HFFc6 (cell line): ENCODE data around the gene MVD. TPM values are rescaled to one million over a fixed set of nuclear protein-coding genes. Genes with fewer than 3 reads are reported as not detected.

ENCODE experiments used
- DNase-seq: peaks from one replicate; pipeline ENCODE4 v3.0.0-alpha.2; 2018
- H3K27ac Mint-ChIP-seq: 2 replicates; pipeline ENCODE4 v1.8.0; 2020; ENCODE audit warnings: mild to moderate bottlenecking, mixed read lengths
- H3K27me3 Mint-ChIP-seq: 2 replicates; pipeline ENCODE4 v1.8.0; 2021; ENCODE audit warnings: mild to moderate bottlenecking, moderate library complexity, mixed read lengths; ENCODE audit not compliant: insufficient read depth
- H3K36me3 Mint-ChIP-seq: 2 replicates; pipeline ENCODE4 v1.8.0; 2021; ENCODE audit warnings: low read depth, mixed read lengths
- H3K4me1 Mint-ChIP-seq: 2 replicates; pipeline ENCODE4 v1.8.0; 2020; ENCODE audit warnings: low read depth, mixed read lengths
- H3K4me3 Mint-ChIP-seq: 2 replicates; pipeline ENCODE4 v1.8.0; 2020; ENCODE audit warnings: mild to moderate bottlenecking, moderate library complexity, mixed read lengths
- H3K9me3 Mint-ChIP-seq: 2 replicates; pipeline ENCODE4 v1.8.0; 2020; ENCODE audit warnings: mild to moderate bottlenecking, mixed read lengths
- long read RNA-seq: library from polyadenylated mRNA; unstranded; transcript quantifications from one replicate; pipeline ENCODE4 v2.0.0, GENCODE V29; 2019
- total RNA-seq, 6 experiments: library from RNA; stranded (reverse); fragmentation: NEBNext Ultra II Directional; extraction: Animal tissue kit (Norgen Biotek cat#: 25700); gene quantifications; 2 replicates in 1 of 6; 3 replicates in 5 of 6; pipeline ENCODE4 v1.2.3, GENCODE V29; 2021
- TF ChIP-seq, protein P1 (sequence below): fragments of 200-600 bp; sonication (generic); IDR thresholded peaks from 2 replicates; pipeline ENCODE4 v1.5.0; 2021; ENCODE audit warnings: antibody characterized with exemption, mild to moderate bottlenecking

Gene MVD, protein sequence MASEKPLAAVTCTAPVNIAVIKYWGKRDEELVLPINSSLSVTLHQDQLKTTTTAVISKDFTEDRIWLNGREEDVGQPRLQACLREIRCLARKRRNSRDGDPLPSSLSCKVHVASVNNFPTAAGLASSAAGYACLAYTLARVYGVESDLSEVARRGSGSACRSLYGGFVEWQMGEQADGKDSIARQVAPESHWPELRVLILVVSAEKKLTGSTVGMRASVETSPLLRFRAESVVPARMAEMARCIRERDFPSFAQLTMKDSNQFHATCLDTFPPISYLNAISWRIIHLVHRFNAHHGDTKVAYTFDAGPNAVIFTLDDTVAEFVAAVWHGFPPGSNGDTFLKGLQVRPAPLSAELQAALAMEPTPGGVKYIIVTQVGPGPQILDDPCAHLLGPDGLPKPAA
- 10 to 100 TPM; 21.1 to 28.0 (median 24.0) TPM for total RNA-seq
- long read RNA-seq, transcript MVD-201 (10 exons, 1,823 nt) = major isoform, 33 of 43 reads
- long read RNA-seq, partial matches to known transcripts = 3 of 43 reads
- long read RNA-seq, other reads (novel, unspliced or antisense) = 6 of 43 reads

DNA sequence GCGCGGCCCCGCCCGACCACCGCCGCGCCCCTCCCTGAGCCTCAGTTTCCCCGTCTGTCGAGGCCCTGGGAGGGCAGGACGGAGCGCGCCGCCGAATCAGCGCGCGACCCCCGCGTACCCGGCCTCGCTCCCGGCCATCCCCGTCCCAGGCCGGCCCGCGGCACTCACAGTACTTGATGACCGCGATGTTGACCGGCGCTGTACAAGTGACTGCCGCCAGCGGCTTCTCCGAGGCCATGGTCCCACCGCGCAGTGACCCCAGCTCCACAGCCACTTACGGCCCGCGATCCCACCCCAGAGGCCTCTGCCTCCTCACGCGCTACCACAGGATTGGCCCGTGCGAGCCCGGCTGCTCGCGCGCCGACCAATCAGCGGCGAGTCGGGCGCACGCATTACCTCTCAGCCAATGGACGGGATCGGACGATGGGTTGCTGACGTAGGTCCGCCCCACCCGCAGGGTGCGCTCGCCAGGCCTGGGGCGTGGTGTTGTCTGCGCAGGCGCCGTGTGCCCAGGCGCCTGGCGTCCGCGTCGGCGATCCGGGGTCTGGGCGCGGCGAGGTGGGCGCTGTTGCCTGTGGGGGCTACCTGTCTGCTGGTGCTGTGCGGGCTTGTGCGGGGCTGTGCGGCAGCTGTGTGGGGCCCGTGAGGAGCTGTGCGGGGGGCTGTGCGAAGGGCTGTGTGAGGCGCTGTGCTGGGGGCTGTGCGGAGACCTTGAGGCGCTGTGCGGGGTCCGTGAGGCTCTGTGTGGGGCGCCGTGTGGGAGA, at the start of gene MVD:
Gene MVD, minus strand, starts transcription at position 249 of the 764 bp plus-strand sequence. Its CDS starts 11 bp downstream, at position 238.
- peak within 1 kb of the TSS; percentile 81 for H3K27ac Mint-ChIP-seq
- no peaks in the 10 kb centered on the region; the same call in 1 of the 2 replicates for H3K27me3 Mint-ChIP-seq
- peaks cover 8% of the 10 kb centered on the region; the same call in 1 of the 2 replicates for H3K36me3 Mint-ChIP-seq
- H3K4me3 Mint-ChIP-seq = peak within 1 kb of the TSS; percentile 93
- DNase-seq = peak; percentile 97
- TF ChIP-seq, protein P1, sequence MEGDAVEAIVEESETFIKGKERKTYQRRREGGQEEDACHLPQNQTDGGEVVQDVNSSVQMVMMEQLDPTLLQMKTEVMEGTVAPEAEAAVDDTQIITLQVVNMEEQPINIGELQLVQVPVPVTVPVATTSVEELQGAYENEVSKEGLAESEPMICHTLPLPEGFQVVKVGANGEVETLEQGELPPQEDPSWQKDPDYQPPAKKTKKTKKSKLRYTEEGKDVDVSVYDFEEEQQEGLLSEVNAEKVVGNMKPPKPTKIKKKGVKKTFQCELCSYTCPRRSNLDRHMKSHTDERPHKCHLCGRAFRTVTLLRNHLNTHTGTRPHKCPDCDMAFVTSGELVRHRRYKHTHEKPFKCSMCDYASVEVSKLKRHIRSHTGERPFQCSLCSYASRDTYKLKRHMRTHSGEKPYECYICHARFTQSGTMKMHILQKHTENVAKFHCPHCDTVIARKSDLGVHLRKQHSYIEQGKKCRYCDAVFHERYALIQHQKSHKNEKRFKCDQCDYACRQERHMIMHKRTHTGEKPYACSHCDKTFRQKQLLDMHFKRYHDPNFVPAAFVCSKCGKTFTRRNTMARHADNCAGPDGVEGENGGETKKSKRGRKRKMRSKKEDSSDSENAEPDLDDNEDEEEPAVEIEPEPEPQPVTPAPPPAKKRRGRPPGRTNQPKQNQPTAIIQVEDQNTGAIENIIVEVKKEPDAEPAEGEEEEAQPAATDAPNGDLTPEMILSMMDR = peak; percentile 24; the same call in 1 of the 2 replicates
- peaks cover 17% of the 10 kb centered on the region for H3K4me1 Mint-ChIP-seq
- no peaks in the 10 kb centered on the region for H3K9me3 Mint-ChIP-seq

DNA sequence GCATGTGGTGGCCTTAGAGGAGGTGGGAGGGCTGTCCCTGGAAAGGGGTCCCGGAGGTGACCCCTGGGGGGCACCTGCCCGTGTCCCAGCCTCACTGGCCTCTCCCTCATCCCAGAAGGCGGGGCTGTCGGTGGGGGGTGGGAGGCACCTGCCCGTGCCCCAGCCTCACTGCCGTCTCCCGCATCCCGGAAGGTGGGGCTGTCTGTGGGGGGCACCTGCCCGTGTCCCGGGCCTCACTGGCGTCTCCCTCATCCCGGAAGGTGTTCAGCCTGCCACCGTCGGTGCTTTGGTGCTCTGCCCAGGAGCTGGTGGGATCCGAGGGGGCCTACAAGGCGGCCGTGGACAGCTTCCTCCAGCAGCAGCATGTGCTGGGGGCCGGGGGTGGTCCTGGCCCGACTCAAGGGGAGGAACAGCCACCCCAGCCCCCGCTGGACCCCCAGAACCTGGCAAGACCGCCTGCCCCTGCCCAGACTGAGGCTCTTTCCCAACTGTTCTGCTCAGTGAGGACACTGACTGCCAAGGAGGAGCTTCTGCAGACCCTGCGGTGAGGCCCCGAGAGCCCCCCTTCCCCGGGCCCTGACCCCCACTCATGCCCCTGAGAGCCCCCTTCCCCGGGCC, 49.6 kb upstream of the MVD start:
- Mint-ChIP-seq H3K9me3 (no peaks in the 10 kb centered on the region), H3K36me3 (peaks cover 15% of the 10 kb centered on the region), H3K4me1 (peaks cover 5% of the 10 kb centered on the region), H3K27me3 (peaks cover 5% of the 10 kb centered on the region), H3K27ac (no peak overlapping the region), H3K4me3 (no peak overlapping the region)
- TF ChIP-seq, protein P1 = no peak
- DNase-seq = no peak

DNA sequence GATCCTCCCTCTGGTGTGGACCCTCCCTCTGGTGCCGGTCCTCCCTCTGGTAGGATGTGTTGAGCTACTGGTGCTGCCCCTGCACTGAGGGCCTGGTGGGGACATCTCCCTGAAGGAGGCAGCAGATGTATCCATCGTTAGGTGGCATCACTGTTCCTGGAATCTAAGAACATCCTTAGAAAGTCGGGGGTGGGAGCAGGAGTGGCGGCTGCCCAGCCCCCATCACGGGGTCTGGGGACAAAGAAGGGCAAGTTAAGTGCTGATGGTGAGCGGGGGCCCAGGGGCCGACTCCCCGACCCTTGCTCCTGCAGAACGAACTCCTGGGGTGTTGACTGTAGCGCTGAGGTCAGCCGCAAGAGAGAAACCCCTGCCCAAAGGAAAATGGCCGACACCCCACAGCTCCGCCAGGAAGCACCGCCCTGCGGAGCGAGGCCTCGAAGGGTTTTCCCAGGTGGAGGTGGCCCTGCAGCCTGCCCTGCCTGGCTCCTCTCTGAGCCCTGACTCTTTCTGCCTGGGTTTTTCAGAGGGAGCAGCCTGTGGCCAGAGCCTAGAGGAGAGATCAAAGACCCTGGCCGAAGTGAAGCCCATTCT, 49.0 kb upstream of the MVD start:
- Mint-ChIP-seq H3K9me3 (no peaks in the 10 kb centered on the region), H3K27ac (no peak overlapping the region), H3K27me3 (peaks cover 5% of the 10 kb centered on the region), H3K36me3 (peaks cover 9% of the 10 kb centered on the region; the same call in 1 of the 2 replicates), H3K4me1 (peaks cover 11% of the 10 kb centered on the region), H3K4me3 (no peak overlapping the region)
- TF ChIP-seq, protein P1 = no peak
- no peak for DNase-seq

DNA sequence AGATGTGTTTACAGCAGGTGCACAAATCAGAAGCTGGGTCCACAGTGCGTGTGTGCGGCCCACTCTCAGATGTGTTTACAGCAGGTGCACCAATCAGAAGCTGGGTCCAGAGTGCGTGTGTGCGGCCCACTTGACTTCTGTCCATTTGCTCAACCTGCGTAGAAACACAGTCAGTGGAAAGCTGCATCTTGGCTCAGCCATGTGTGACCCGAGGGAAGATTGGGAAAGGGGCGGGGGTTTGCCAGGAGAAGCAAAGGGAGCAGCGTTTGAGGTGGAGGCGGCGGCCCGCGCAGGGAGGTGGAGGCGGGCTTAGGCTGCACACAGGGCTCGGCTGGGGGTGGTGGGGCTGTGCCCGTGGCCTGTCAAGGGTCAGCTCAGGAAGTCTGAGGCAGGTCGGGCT, 47.7 kb upstream of the MVD start:
- Mint-ChIP-seq H3K27me3 (peaks cover 5% of the 10 kb centered on the region), H3K9me3 (no peaks in the 10 kb centered on the region), H3K4me1 (peaks cover 11% of the 10 kb centered on the region), H3K27ac (peak overlapping the region; percentile 46; the same call in 1 of the 2 replicates), H3K4me3 (no peak overlapping the region), H3K36me3 (peaks cover 4% of the 10 kb centered on the region; the same call in 1 of the 2 replicates)
- no peak for DNase-seq
- TF ChIP-seq, protein P1 = no peak
